ENCODE results near the gene CLDN8. TPM values are rescaled to one million over a fixed set of nuclear protein-coding genes. Genes with fewer than 3 reads are reported as not detected.

The CLDN8 gene
- total and polyA plus RNA-seq, 9 of the 15 experiments (the other 6 are each of a cell fraction or from before 2014, with no cell fraction given), result not detected

DNA sequence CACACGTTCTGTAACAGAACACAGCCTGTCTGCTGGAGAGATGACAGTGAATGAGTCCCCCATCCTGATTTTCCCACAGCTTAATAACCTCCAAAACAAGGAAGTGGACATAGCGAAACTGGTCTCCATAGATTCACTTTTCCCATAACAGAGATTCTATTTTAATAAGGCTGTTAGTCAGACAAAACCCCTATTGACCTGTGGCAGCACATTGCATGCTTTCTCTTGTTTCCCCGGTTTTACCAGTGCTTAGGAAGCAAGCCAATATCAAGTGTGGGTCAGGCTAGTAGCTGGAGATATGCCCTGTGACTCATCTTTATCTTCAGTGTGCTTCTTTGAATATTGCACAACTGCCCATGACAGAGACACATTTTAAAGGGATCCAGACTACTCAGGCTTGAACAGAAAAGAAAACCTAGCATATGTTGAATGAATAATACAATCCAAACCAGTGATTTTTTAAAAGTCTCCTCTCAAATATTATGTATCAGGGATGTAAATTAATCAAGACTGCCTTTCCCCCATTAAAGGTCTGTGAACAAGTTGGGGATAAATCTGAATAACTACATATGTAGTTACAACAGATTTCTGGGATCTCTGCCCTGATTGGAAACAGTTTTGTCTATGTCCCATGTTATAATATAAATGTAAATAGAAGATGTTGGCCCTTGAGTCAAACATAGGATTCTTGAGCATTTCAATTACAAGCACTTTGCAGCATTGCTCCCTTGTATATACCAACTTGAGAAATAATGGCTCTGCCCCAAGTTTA, 11.9 kb upstream of the CLDN8 start (continued):
- TF ChIP-seq CBFB (CRISPR knock-in tag; IDR thresholded peaks at IDR 0.05) (no peak), CBX3 (IDR thresholded peaks at IDR 0.05; ENCODE audit: borderline replicate concordance in 1 of 2, low read length in 2 of 2) (no peak), KLF10 (CRISPR knock-in tag; IDR thresholded peaks at IDR 0.05) (no peak), MAFF (IDR thresholded peaks at IDR 0.05; ENCODE audit: low read length) (no peak), TCF3 (CRISPR knock-in tag; IDR thresholded peaks at IDR 0.05) (peak; percentile 94), KDM1A (IDR thresholded peaks at IDR 0.05) (peak; percentile 56 to 60), NCOA4 (IDR thresholded peaks at IDR 0.05; ENCODE audit: partially characterized antibody) (no peak), TAF15 (IDR thresholded peaks at IDR 0.05; ENCODE audit: low read depth, low read length) (no peak), ZNF165 (CRISPR knock-in tag; IDR thresholded peaks at IDR 0.05; ENCODE audit: borderline replicate concordance) (no peak), FOXJ3 (CRISPR knock-in tag; IDR thresholded peaks at IDR 0.05) (no peak), TAF1 (IDR thresholded peaks at IDR 0.05; ENCODE audit: control insufficient read depth, extremely low read depth, insufficient read depth, low read length, severe bottlenecking) (no peak), KHSRP (IDR thresholded peaks at IDR 0.05) (no peak), MTF1 (CRISPR knock-in tag; IDR thresholded peaks at IDR 0.05; ENCODE audit: borderline replicate concordance) (no peak), MEIS2 (IDR thresholded peaks at IDR 0.05; ENCODE audit: partially characterized antibody) (no peak)
- TF ChIP-seq, protein P1, sequence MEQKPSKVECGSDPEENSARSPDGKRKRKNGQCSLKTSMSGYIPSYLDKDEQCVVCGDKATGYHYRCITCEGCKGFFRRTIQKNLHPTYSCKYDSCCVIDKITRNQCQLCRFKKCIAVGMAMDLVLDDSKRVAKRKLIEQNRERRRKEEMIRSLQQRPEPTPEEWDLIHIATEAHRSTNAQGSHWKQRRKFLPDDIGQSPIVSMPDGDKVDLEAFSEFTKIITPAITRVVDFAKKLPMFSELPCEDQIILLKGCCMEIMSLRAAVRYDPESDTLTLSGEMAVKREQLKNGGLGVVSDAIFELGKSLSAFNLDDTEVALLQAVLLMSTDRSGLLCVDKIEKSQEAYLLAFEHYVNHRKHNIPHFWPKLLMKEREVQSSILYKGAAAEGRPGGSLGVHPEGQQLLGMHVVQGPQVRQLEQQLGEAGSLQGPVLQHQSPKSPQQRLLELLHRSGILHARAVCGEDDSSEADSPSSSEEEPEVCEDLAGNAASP (IDR thresholded peaks at IDR 0.05), result no peak
- TF ChIP-seq, protein P2, sequence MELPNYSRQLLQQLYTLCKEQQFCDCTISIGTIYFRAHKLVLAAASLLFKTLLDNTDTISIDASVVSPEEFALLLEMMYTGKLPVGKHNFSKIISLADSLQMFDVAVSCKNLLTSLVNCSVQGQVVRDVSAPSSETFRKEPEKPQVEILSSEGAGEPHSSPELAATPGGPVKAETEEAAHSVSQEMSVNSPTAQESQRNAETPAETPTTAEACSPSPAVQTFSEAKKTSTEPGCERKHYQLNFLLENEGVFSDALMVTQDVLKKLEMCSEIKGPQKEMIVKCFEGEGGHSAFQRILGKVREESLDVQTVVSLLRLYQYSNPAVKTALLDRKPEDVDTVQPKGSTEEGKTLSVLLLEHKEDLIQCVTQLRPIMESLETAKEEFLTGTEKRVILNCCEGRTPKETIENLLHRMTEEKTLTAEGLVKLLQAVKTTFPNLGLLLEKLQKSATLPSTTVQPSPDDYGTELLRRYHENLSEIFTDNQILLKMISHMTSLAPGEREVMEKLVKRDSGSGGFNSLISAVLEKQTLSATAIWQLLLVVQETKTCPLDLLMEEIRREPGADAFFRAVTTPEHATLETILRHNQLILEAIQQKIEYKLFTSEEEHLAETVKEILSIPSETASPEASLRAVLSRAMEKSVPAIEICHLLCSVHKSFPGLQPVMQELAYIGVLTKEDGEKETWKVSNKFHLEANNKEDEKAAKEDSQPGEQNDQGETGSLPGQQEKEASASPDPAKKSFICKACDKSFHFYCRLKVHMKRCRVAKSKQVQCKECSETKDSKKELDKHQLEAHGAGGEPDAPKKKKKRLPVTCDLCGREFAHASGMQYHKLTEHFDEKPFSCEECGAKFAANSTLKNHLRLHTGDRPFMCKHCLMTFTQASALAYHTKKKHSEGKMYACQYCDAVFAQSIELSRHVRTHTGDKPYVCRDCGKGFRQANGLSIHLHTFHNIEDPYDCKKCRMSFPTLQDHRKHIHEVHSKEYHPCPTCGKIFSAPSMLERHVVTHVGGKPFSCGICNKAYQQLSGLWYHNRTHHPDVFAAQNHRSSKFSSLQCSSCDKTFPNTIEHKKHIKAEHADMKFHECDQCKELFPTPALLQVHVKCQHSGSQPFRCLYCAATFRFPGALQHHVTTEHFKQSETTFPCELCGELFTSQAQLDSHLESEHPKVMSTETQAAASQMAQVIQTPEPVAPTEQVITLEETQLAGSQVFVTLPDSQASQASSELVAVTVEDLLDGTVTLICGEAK (IDR thresholded peaks at IDR 0.05), result no peak
- TF ChIP-seq, protein P2 (CRISPR knock-in tag; IDR thresholded peaks at IDR 0.05), result no peak
- TF ChIP-seq, protein P3, sequence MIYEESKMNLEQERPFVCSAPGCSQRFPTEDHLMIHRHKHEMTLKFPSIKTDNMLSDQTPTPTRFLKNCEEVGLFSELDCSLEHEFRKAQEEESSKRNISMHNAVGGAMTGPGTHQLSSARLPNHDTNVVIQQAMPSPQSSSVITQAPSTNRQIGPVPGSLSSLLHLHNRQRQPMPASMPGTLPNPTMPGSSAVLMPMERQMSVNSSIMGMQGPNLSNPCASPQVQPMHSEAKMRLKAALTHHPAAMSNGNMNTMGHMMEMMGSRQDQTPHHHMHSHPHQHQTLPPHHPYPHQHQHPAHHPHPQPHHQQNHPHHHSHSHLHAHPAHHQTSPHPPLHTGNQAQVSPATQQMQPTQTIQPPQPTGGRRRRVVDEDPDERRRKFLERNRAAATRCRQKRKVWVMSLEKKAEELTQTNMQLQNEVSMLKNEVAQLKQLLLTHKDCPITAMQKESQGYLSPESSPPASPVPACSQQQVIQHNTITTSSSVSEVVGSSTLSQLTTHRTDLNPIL (CRISPR knock-in tag; IDR thresholded peaks at IDR 0.05), result no peak
